Natural killer cell (primary cell): ENCODE results near the gene ZNF189. TPM values are rescaled to one million over a fixed set of nuclear protein-coding genes. Genes with fewer than 3 reads are reported as not detected.

ENCODE experiments used
- ATAC-seq, 3 donors: fragments of 150-1000 bp in 2 of 3; fragments of 200-7000 bp in 1 of 3; cut with Tn5 transposase; 1 replicate in 1 of 3; 2 replicates in 2 of 3; pipeline ENCODE4 v1.10.0; 2021; ENCODE audit warnings: mild to moderate bottlenecking in 2 of 3, moderate library complexity in 2 of 3
- DNase-seq, 2 donors: peaks; one replicate each; pipeline versions ENCODE4 v3.0.0 to v3.0.0-alpha.2; 2013 to 2021; ENCODE audit warnings: mixed read lengths in 1 of 2
- H3K27ac ChIP-seq: one replicate; pipeline ENCODE4 v1.5.1; 2013; ENCODE audit warnings: mild to moderate bottlenecking, low read length
- H3K27me3 ChIP-seq: one replicate; pipeline ENCODE4 v1.6.1; 2013; ENCODE audit warnings: low read length; ENCODE audit not compliant: control insufficient read depth, insufficient read depth
- H3K36me3 ChIP-seq: one replicate; pipeline ENCODE4 v1.6.1; 2013; ENCODE audit warnings: low read length; ENCODE audit not compliant: control insufficient read depth, insufficient read depth
- H3K4me1 ChIP-seq: one replicate; pipeline ENCODE4 v1.6.1; 2013; ENCODE audit warnings: low read length; ENCODE audit not compliant: control insufficient read depth, insufficient read depth
- H3K4me3 ChIP-seq: one replicate; pipeline ENCODE4 v1.5.1; 2013; ENCODE audit warnings: low read length
- H3K9me3 ChIP-seq: one replicate; pipeline ENCODE4 v1.6.1; 2013; ENCODE audit warnings: low read length; ENCODE audit not compliant: control insufficient read depth, insufficient read depth
- H3K27ac Mint-ChIP-seq, 2 donors: one replicate each; pipeline ENCODE4 v1.8.0; 2022; ENCODE audit warnings: mild to moderate bottlenecking in 2 of 2, mixed read lengths in 2 of 2, moderate library complexity in 1 of 2
- H3K27me3 Mint-ChIP-seq, 2 donors: one replicate each; pipeline ENCODE4 v1.8.0; 2022; ENCODE audit warnings: low read depth in 2 of 2, mixed read lengths in 2 of 2
- H3K36me3 Mint-ChIP-seq: one replicate; pipeline ENCODE4 v1.8.0; 2022; ENCODE audit warnings: mixed read lengths
- H3K4me1 Mint-ChIP-seq, 2 donors: one replicate each; pipeline ENCODE4 v1.8.0; 2022; ENCODE audit warnings: mixed read lengths in 2 of 2
- H3K4me3 Mint-ChIP-seq: one replicate; pipeline ENCODE4 v1.8.0; 2022; ENCODE audit warnings: mild to moderate bottlenecking, moderate library complexity, mixed read lengths
- H3K9me3 Mint-ChIP-seq, 2 donors: one replicate each; pipeline ENCODE4 v1.8.0; 2022; ENCODE audit warnings: mixed read lengths in 2 of 2
- WGBS: methylation state at CpG from one replicate; pipeline ENCODE4 v1.1.7; 2013; ENCODE audit warnings: missing lambda C conversion rate; ENCODE audit not compliant: insufficient coverage; 5-methylcytosine and 5-hydroxymethylcytosine counted together
- intact Hi-C: fragments of 100-400 bp; cut with micrococcal nuclease; formaldehyde crosslinking; loops from one replicate; pipeline ENCODE4 v1.14.2; 2022
- total RNA-seq, 4 donors: library from RNA; stranded (reverse); fragments of 120-200 nt in 1 of 4; gene quantifications; one replicate each; pipeline versions ENCODE4 v1.2.3 to v1.2.4, GENCODE V29; 2013 to 2022
- TF ChIP-seq, protein P1 (sequence below): fragments of 200-600 bp; IDR thresholded peaks from one replicate; pipeline ENCODE4 v1.8.0; 2022; ENCODE audit warnings: antibody characterized with exemption

Gene ZNF189
- total RNA-seq, 3 donors from 2014 or later (not counting 1 experiment from before 2014, with no cell fraction given), result 6.7 to 11.3 (median 8.7) TPM

DNA sequence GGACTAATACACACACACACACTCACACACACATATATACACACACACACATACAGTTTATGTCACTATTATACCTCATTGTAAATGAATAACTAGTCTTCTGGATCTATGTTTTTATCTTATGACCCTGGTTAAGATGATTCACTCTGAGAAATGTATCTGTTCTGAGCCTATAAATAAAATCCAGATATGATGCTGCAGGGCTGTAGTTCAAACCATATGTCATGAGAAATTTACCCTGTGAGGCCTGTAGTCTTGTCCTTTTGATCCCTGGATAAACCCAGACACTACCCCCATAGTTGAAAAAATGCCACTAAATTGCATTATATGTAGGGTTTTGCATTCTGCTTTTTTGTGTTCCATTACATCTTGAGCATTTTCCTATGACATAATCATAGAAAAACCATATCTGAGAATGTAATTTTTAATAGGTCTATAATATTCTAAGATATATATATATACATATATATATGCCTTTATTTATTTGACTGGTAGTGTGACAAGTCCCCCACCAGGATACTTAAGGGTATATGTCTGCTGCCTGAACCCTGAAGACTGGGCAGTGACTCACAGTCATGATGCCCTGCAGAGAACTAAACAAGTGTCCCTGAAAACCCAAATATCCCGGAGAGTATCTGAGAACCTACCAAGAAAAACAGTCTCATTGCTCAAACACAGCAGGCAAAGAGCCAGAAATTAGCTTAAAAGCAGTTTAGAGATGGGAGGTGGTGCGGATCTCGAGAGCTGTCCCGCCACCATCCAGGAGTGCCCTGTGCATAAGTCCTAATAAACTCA, 55.3 kb downstream of the ZNF189 start:
- Mint-ChIP-seq H3K4me1 (peaks cover under 1 to 1% of the 10 kb centered on the region in 2 donors), H3K27ac (no peak overlapping the region), H3K36me3 (no peaks in the 10 kb centered on the region), H3K9me3 (no peaks in the 10 kb centered on the region), H3K27me3 (peaks cover 17 to 35% of the 10 kb centered on the region in 2 donors), H3K4me3 (no peak overlapping the region)
- H3K27me3 ChIP-seq, result peaks cover 8% of the 10 kb centered on the region
- DNase-seq (no peak), ATAC-seq (no peak)
- 100% methylated on average over 4 of the region's 4 CpGs for WGBS
- H3K36me3 ChIP-seq, result no peaks in the 10 kb centered on the region
- H3K4me3 ChIP-seq, result no peak overlapping the region
- intact Hi-C loops, result no loop called here
- peaks cover 4% of the 10 kb centered on the region for H3K4me1 ChIP-seq
- H3K9me3 ChIP-seq, result peaks cover 6% of the 10 kb centered on the region
- TF ChIP-seq, protein P1, sequence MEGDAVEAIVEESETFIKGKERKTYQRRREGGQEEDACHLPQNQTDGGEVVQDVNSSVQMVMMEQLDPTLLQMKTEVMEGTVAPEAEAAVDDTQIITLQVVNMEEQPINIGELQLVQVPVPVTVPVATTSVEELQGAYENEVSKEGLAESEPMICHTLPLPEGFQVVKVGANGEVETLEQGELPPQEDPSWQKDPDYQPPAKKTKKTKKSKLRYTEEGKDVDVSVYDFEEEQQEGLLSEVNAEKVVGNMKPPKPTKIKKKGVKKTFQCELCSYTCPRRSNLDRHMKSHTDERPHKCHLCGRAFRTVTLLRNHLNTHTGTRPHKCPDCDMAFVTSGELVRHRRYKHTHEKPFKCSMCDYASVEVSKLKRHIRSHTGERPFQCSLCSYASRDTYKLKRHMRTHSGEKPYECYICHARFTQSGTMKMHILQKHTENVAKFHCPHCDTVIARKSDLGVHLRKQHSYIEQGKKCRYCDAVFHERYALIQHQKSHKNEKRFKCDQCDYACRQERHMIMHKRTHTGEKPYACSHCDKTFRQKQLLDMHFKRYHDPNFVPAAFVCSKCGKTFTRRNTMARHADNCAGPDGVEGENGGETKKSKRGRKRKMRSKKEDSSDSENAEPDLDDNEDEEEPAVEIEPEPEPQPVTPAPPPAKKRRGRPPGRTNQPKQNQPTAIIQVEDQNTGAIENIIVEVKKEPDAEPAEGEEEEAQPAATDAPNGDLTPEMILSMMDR, result no peak
- H3K27ac ChIP-seq, result no peak overlapping the region

DNA sequence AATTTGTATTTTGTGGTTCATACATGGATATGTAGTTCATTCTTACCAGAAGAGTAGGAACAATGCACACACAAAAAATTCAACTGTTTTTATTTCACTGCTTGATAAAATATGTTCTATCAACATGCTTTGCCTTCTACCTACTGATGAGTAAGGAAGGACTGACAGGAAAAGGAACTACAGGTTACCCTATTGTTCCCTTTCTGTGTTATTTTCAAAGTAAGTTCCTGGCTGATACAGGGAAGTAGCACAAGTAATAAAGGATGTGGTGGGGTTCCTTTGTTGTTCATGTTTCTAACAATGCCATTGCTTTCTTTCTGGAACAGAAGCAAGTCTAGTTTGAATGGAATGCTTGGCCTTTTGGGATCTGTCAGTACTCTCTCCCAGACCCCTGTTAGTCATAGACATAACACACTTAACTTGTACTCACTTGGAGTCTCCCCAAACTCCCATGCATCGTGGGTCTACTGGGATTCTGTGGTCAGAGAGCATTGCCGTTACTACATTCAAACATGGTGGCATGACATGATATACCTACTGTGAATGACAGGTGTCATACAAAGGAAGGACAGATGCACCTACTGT, 57.1 kb downstream of the ZNF189 start:
- no peak overlapping the region for H3K27ac Mint-ChIP-seq
- peaks cover 6% of the 10 kb centered on the region for H3K9me3 ChIP-seq
- no peaks in the 10 kb centered on the region for H3K9me3 Mint-ChIP-seq
- TF ChIP-seq, protein P1, result no peak
- H3K27me3 Mint-ChIP-seq, result peaks cover 16 to 23% of the 10 kb centered on the region in 2 donors
- H3K4me3 ChIP-seq, result no peak overlapping the region
- ATAC-seq (no peak), DNase-seq (no peak)
- no peaks in the 10 kb centered on the region for H3K36me3 Mint-ChIP-seq
- H3K36me3 ChIP-seq, result no peaks in the 10 kb centered on the region
- H3K4me3 Mint-ChIP-seq, result no peak overlapping the region
- H3K27me3 ChIP-seq, result peaks cover 3% of the 10 kb centered on the region
- 92% methylated on average over 2 of the region's 2 CpGs for WGBS
- intact Hi-C loops, result no loop called here
- H3K27ac ChIP-seq, result no peak overlapping the region
- H3K4me1 ChIP-seq, result no peaks in the 10 kb centered on the region
- H3K4me1 Mint-ChIP-seq, result no peaks in the 10 kb centered on the region

- WGBS, result 75% methylated on average over 3 of the region's 3 CpGs
Observed at GRCh38 chr9:101457003-101457402, 58.4 kb downstream of the ZNF189 start.

More at GRCh38 chr9:101457003-101457402, 58.4 kb downstream of the ZNF189 start:
- no peak overlapping the region for H3K27ac Mint-ChIP-seq
- TF ChIP-seq, protein P1, result no peak
- H3K27me3 ChIP-seq, result peaks cover 3% of the 10 kb centered on the region
- ATAC-seq (no peak), DNase-seq (no peak)
- H3K4me1 Mint-ChIP-seq, result no peaks in the 10 kb centered on the region
- H3K9me3 ChIP-seq, result peaks cover 6% of the 10 kb centered on the region
- no peak overlapping the region for H3K27ac ChIP-seq
- H3K27me3 Mint-ChIP-seq, result peaks cover 10% of the 10 kb centered on the region in 2 donors
- intact Hi-C loops, result no loop called here
- no peaks in the 10 kb centered on the region for H3K4me1 ChIP-seq
- no peaks in the 10 kb centered on the region for H3K36me3 Mint-ChIP-seq
- H3K9me3 Mint-ChIP-seq, result no peaks in the 10 kb centered on the region
- no peaks in the 10 kb centered on the region for H3K36me3 ChIP-seq
- no peak overlapping the region for H3K4me3 ChIP-seq
- H3K4me3 Mint-ChIP-seq, result no peak overlapping the region
